Ascending aorta (tissue), 2 donors: ENCODE measurements around the gene TNFRSF4. TPM values are rescaled to one million over a fixed set of nuclear protein-coding genes. Genes with fewer than 3 reads are reported as not detected.

Experiments used
- DNase-seq, 2 donors: peaks; one replicate each; pipeline ENCODE4 v3.0.0-alpha.2; 2019; ENCODE audit warnings: low spot score in 2 of 2
- H3K27ac ChIP-seq, 2 donors: fragments of 200-600 bp; sonication (generic); one replicate each; pipeline ENCODE4 v1.5.1; 2016 to 2017; ENCODE audit warnings: mild to moderate bottlenecking in 1 of 2
- H3K27me3 ChIP-seq: fragments of 200-600 bp; sonication (generic); one replicate; pipeline ENCODE4 v1.5.1; 2017
- H3K36me3 ChIP-seq, 2 donors: fragments of 200-600 bp; sonication (generic); one replicate each; pipeline ENCODE4 v1.5.1; 2016
- H3K4me1 ChIP-seq, 2 donors: fragments of 200-600 bp; sonication (generic); one replicate each; pipeline ENCODE4 v1.5.1; 2016 to 2017; ENCODE audit warnings: mild to moderate bottlenecking in 1 of 2
- H3K4me3 ChIP-seq, 2 donors: fragments of 200-600 bp; sonication (generic); one replicate each; pipeline ENCODE4 v1.5.1; 2016 to 2017; ENCODE audit warnings: mild to moderate bottlenecking in 1 of 2
- H3K9me3 ChIP-seq, 2 donors: fragments of 200-600 bp; sonication (generic); one replicate each; pipeline ENCODE4 v1.5.1; 2016
- CTCF ChIP-seq, 3 experiments: fragments of 200-600 bp in 2 of 3; fragments of 450-650 bp in 1 of 3; sonication (generic) in 2 of 3; IDR thresholded peaks; one replicate each; pipeline ENCODE4 v1.5.1; 2016 to 2019; ENCODE audit warnings: antibody characterized with exemption in 3 of 3, mild to moderate bottlenecking in 1 of 3, moderate library complexity in 1 of 3
- intact Hi-C: fragments of 100-400 bp; cut with DNase I; formaldehyde crosslinking; loops from one replicate; pipeline ENCODE4 v1.15.1; 2023
- total RNA-seq: library from RNA; depleted of rRNA; stranded (reverse); fragments of >200 nt; gene quantifications from one replicate; pipeline ENCODE4 v1.1.0, GENCODE V29; 2016

Gene TNFRSF4
- total RNA-seq, 1 donor from 2014 or later: 4.8 TPM

GRCh38 chr1:1210726-1211540, 3.0 kb downstream of the TNFRSF4 start:
- H3K4me3 ChIP-seq: no peak overlapping the region
- H3K36me3 ChIP-seq: peaks cover under 1 to 2% of the 10 kb centered on the region in 2 donors
- no peak overlapping the region for H3K27ac ChIP-seq
- intact Hi-C loops: no loop called here
- DNase-seq: no peak
- peaks cover 9% of the 10 kb centered on the region for H3K27me3 ChIP-seq
- H3K4me1 ChIP-seq: peaks cover 0 to 3% of the 10 kb centered on the region in 2 donors
- TF ChIP-seq CTCF (IDR thresholded peaks at IDR 0.05): no peak
- H3K9me3 ChIP-seq: no peaks in the 10 kb centered on the region

DNA sequence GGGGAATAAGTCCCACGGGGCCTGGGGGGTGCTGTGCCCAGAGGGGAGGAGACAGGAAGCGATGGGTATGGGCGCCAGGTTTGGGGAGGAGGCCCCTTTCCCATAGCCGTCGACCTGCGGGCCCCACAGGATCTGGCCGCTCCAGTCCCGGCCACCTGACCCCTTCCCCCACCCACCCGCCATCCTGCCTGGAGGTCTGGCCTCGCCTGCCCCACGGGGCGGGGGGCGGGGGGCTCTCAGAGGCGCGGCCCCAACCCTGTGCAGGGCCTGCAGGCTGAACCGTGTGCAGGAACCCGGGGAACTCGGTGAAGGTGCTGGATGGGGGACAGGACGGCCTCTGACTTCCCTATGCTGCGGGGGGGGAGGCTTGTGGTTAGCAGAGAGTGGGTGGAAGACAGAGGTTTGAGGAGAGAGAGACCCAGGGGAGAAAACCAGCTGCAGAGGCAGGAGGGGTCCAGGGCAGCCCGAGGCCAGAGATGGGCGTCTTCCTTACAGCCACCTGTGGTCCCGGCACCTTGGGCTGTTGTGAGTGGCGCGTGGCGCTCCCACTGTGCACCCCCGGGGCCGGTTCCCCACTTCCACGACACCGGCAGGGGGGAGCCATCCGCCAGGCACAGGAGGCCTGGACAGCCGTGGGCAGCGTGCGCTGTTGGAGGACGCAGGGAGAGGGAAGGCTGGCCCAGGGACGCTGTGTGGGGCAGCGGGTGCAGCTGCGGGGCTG, 5.1 kb downstream of the TNFRSF4 start:
- intact Hi-C loops: no loop called here
- H3K27me3 ChIP-seq: peaks cover 15% of the 10 kb centered on the region
- no peak for TF ChIP-seq CTCF (IDR thresholded peaks at IDR 0.05)

GRCh38 chr1:1207571-1207892, 6.4 kb downstream of the TNFRSF4 start:
- Histone ChIP-seq H3K27me3 (peaks cover 15% of the 10 kb centered on the region), H3K9me3 (no peaks in the 10 kb centered on the region), H3K4me3 (no peak overlapping the region), H3K27ac (no peak overlapping the region), H3K4me1 (peaks cover 0 to 3% of the 10 kb centered on the region in 2 donors), H3K36me3 (no peaks in the 10 kb centered on the region)
- intact Hi-C loops: no loop called here
- no peak for TF ChIP-seq CTCF (IDR thresholded peaks at IDR 0.05)
- no peak for DNase-seq

More for the DNA sequence above, 5.1 kb downstream of the TNFRSF4 start:
- DNase-seq: no peak
- Histone ChIP-seq H3K27ac (no peak overlapping the region), H3K4me1 (peaks cover 0 to 3% of the 10 kb centered on the region in 2 donors), H3K4me3 (peak overlapping the region in 1 of 2 donors; percentile 46), H3K36me3 (no peaks in the 10 kb centered on the region), H3K9me3 (no peaks in the 10 kb centered on the region)

- Histone ChIP-seq H3K27me3 (peaks cover 15% of the 10 kb centered on the region), H3K27ac (no peak overlapping the region), H3K36me3 (no peaks in the 10 kb centered on the region), H3K4me3 (no peak overlapping the region), H3K4me1 (peaks cover 0 to 3% of the 10 kb centered on the region in 2 donors), H3K9me3 (no peaks in the 10 kb centered on the region)
- intact Hi-C loops: no loop called here
- no peak for DNase-seq
- TF ChIP-seq CTCF (IDR thresholded peaks at IDR 0.05): no peak
These were observed 6.9 kb downstream of the TNFRSF4 start for GRCh38 chr1:1206966-1207531.

- no peak for DNase-seq
- Histone ChIP-seq H3K4me1 (peaks cover 0 to 4% of the 10 kb centered on the region in 2 donors), H3K27ac (no peak within 1 kb of the TSS), H3K4me3 (peak within 1 kb of the TSS in 1 of 2 donors; percentile 41), H3K9me3 (no peaks in the 10 kb centered on the region), H3K36me3 (no peaks in the 10 kb centered on the region), H3K27me3 (peaks cover 15% of the 10 kb centered on the region)
- intact Hi-C loops: no loop called here
- TF ChIP-seq CTCF (IDR thresholded peaks at IDR 0.05): no peak
These were observed 7.5 kb downstream of the TNFRSF4 start, which contains the start of gene TNFRSF18 for GRCh38 chr1:1206376-1206965. Gene TNFRSF18, minus strand, starts transcription at chr1:1206592. Its CDS starts 21 bp downstream, at chr1:1206571.
